ENCODE results near the gene ANKRD23. TPM values are rescaled to one million over a fixed set of nuclear protein-coding genes. Genes with fewer than 3 reads are reported as not detected.

ANKRD23 gene
- polyA plus RNA-seq, 3 donors: 3.4 to 6.9 (median 4.2) TPM

DNA sequence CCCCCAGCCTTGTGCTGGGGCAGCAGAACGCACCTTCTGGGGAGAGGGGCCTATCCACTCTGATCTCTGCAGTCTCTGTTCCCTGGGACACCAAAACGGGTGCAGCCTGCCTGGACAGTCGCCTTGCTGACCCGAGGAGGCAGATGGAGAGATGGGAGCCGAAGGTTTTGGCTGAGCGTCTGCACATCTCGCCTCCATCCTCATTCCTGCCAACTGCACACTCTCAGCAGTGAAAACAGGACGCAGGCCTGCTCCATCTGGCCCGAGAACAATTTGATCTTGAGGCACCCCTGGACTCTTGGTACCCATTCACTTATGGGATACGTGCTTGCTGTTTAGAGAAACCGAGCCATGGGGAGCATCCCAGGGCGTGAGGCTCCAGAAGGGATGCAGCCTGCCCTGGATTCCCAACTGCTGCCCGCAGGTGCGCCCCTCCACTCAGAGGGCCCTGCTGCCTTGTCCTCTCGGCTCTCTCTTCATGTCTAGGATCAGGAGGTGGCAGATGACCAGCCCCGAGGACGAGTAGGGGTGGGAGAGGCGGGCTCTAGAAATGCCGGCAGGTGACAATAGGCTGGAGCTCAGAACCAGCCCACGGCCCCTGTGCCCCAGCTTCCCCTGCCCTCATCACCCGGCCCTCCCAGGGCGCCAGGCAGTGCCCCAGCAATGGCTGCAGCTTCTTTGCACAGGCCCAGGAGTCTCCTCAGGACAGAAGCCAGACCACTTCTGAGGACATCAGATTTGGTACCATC lies 35.1 kb upstream of the ANKRD23 start:
- DNase-seq (ENCODE audit: extremely low read depth in 1 of 11, low read depth in 9 of 11, low spot score in 4 of 11): no peak

DNA sequence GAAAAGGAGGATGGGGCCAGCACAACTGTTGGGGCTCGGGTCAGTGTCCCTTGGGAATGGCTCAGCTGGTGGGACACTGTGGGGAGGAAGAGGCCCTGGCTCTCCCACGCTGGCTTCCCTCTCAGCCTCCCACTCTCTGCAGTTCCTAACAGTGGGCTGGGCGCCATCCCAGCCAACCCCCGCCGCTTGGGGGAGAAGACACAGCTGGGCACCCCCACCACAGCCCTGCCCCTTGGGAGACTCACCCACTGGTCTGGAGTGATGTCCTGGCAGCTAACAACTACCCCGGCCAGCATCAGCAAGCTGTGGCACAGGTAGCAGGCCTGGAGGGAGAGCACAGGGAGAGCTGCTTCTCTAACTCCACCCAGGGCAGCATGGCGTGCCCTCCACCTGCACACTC lies 34.4 kb upstream of the ANKRD23 start:
- no peak for DNase-seq (ENCODE audit: extremely low read depth in 1 of 11, low read depth in 9 of 11, low spot score in 4 of 11)

- no peak for DNase-seq (ENCODE audit: extremely low read depth in 1 of 11, low read depth in 9 of 11, low spot score in 4 of 11)
These were observed 33.8 kb upstream of the ANKRD23 start for GRCh38 chr2:96877631-96878092.

- DNase-seq (ENCODE audit: extremely low read depth in 1 of 11, low read depth in 9 of 11, low spot score in 4 of 11): no peak
These were observed 33.2 kb upstream of the ANKRD23 start for GRCh38 chr2:96877042-96877451.

- no peak for DNase-seq (ENCODE audit: extremely low read depth in 1 of 11, low read depth in 9 of 11, low spot score in 4 of 11)
These were observed 32.6 kb upstream of the ANKRD23 start for GRCh38 chr2:96876269-96877041.

DNA sequence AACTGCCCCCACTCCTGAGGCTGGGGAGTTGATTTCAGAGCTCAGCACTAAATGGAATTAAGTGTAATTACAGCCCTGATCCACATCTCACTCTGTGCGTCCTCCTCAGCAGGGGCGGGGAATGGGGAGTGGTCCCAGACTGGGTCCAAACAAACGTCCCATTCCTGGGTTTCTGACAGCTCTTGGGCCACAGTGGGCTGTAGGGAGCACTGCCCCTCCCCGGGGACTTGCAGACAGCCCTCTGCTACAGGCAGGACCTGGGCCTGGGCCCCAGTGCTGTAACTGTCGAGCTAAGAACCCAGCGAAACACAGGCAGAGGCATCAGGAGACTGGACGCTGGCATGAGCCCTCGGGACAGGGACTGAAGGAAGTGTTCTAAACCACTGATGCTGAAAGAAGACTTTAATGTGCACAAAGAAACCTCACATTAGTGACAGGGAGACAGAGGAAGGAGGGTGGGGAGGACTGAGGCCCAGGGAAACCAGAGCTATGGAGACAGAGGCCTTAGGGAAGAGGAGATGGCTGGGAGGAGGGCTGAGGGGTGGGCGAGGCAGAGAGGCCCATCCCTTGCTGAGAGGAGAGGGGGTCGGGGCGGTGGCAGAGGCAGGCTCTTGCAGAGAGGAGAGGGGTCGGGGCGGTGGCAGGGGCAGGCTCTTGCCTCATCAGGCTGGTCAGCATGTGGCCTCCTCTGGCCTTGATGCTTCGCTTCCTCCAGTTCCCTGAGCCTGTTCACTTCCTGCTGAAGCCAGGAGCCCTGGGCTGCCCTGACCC lies 31.9 kb upstream of the ANKRD23 start:
- DNase-seq (ENCODE audit: extremely low read depth in 1 of 11, low read depth in 9 of 11, low spot score in 4 of 11): no peak

GRCh38 chr2:96874198-96874831 lies 30.5 kb upstream of the ANKRD23 start:
- DNase-seq (ENCODE audit: extremely low read depth in 1 of 11, low read depth in 9 of 11, low spot score in 4 of 11): no peak

- DNase-seq (ENCODE audit: extremely low read depth in 1 of 11, low read depth in 9 of 11, low spot score in 4 of 11): no peak
These were observed 29.9 kb upstream of the ANKRD23 start for GRCh38 chr2:96873651-96874096.

- no peak for DNase-seq (ENCODE audit: extremely low read depth in 1 of 11, low read depth in 9 of 11, low spot score in 4 of 11)
These were observed 28.9 kb upstream of the ANKRD23 start for GRCh38 chr2:96872591-96873349.

GRCh38 chr2:96870626-96871255 lies 26.9 kb upstream of the ANKRD23 start:
- no peak for DNase-seq (ENCODE audit: extremely low read depth in 1 of 11, low read depth in 9 of 11, low spot score in 4 of 11)

GRCh38 chr2:96869822-96870625 lies 26.2 kb upstream of the ANKRD23 start, which contains the start of gene SEMA4C:
Gene SEMA4C (minus strand): TSS chr2:96870080. CDS start chr2:96867886, 2,194 bp downstream.
- no peak for DNase-seq (ENCODE audit: extremely low read depth in 1 of 11, low read depth in 9 of 11, low spot score in 4 of 11)

DNA sequence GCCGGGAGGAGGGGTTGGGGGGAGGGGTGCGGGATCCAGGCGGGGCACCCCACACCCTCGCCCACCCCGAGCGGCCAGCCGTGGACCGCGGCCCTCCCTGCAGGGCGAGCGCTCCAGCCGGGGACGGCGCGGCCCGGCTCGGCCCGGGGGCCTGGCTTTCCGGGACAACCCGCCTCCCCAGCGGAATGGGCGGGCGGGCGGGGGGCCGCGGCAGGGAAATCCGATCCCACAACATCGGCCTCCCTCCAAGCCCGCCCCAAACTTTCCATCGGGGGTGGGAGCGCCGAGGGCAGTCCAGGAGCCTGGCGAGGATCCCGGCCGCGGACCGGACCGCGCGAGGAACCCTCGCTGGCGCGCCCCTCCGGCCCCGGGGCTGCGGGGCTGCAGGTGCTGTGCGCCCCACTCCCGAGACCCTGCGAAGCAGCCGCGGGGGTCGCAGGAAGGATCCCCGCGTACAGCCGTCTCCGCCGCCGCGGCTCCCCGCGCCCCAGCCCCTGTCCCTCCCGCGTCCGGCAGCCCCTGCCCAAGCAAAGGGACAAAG lies 25.5 kb upstream of the ANKRD23 start:
- peak in 6 of 11 donors; percentile 70 to 81 (median 74) for DNase-seq (ENCODE audit: extremely low read depth in 1 of 11, low read depth in 9 of 11, low spot score in 4 of 11)

DNA sequence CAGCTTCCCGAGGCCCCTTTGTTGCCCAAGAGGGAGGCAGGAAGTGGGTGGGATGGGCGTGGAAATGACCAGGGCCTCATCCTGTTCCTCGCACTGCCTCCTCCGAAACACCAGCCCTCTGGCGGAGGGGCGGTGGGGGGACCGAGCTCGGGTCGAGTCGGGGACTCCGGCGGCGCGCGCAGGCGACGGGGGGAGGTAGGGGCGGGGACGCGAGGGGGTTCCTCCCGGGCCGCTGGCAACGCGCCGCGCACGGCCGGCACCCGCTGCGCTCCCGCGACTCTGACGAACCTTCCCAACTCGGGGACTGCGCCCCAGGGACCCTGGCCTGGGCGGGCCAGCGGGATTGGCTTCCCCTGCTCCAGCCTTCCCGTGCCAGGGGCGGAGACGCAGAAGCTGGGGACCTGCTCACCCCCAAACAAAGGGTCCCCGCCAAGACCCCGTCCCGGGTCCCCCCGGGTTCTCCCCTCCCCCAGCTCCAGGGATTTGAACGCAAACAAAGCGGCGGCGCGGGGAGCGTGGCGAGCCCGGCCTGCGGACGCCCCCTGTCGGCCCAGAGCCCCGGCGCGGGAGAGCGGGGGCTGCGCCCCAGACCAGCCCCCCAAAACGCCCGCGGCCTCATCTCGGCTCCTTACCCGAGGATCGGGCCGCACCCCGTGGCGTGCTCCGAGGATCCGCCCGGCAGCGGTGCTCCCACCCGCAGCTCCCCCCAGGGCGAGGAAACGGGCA lies 24.9 kb upstream of the ANKRD23 start:
- DNase-seq (ENCODE audit: extremely low read depth in 1 of 11, low read depth in 9 of 11, low spot score in 4 of 11): peak in 10 of 11 donors; percentile 71 to 88 (median 84)

GRCh38 chr2:96867756-96868554 lies 24.1 kb upstream of the ANKRD23 start:
- DNase-seq (ENCODE audit: extremely low read depth in 1 of 11, low read depth in 9 of 11, low spot score in 4 of 11): no peak

GRCh38 chr2:96866986-96867755 lies 23.4 kb upstream of the ANKRD23 start:
- no peak for DNase-seq (ENCODE audit: extremely low read depth in 1 of 11, low read depth in 9 of 11, low spot score in 4 of 11)

Measured in renal cortex interstitium (tissue), 11 donors.